H1 (cell line): ENCODE data around the gene STKLD1.

Experiments
- CTCF ChIP-seq, 3 experiments: IDR thresholded peaks; 1 replicate in 2 of 3; 2 replicates in 1 of 3; pipeline versions ENCODE4 v1.5.1 to v1.6.1; 2011; ENCODE audit warnings: low read length in 3 of 3, mild to moderate bottlenecking in 3 of 3, inconsistent platforms in 2 of 3, low read depth in 1 of 3, moderate library complexity in 1 of 3; ENCODE audit not compliant: insufficient read depth in 1 of 3; ENCODE audit errors: control extremely low read depth in 1 of 3
- GABPA ChIP-seq: IDR thresholded peaks from 2 replicates; pipeline ENCODE4 v1.6.1; 2011; ENCODE audit warnings: mild to moderate bottlenecking, low read length, moderate library complexity, borderline replicate concordance; ENCODE audit not compliant: insufficient read depth
- JUN ChIP-seq: IDR thresholded peaks from 2 replicates; pipeline ENCODE4 v1.6.1; 2011; ENCODE audit warnings: low read depth, mild to moderate bottlenecking, improper control_type of control experiment, low read length
- KDM1A ChIP-seq: fragments of 200-600, 300-600 bp; sonication (generic); IDR thresholded peaks from 2 replicates; pipeline ENCODE4 v1.7.1; 2016; ENCODE audit warnings: mild to moderate bottlenecking, low read length, borderline replicate concordance
- POLR2A ChIP-seq, 2 experiments: IDR thresholded peaks; 1 replicate in 1 of 2; 2 replicates in 1 of 2; pipeline ENCODE4 v1.6.1; 2011; ENCODE audit warnings: low read depth in 2 of 2, low read length in 2 of 2, mild to moderate bottlenecking in 2 of 2; ENCODE audit errors: control extremely low read depth in 1 of 2
- RFX5 ChIP-seq: IDR thresholded peaks from 2 replicates; pipeline ENCODE4 v1.6.1; 2011; ENCODE audit warnings: low read depth, low read length, improper control_type of control experiment, borderline replicate concordance
- SRF ChIP-seq: IDR thresholded peaks from 2 replicates; pipeline ENCODE4 v1.6.1; 2011; ENCODE audit warnings: mild to moderate bottlenecking, low read depth, low read length, moderate library complexity
- USF2 ChIP-seq: IDR thresholded peaks from 2 replicates; pipeline ENCODE4 v1.6.1; 2011; ENCODE audit warnings: low read length, improper control_type of control experiment

GRCh38 chr9:133427658-133428348 lies 51.6 kb downstream of the STKLD1 start:
- TF ChIP-seq CTCF (IDR thresholded peaks at IDR 0.05; ENCODE audit: control extremely low read depth in 1 of 3, insufficient read depth in 1 of 3, low read depth in 1 of 3, low read length in 3 of 3), result no peak
- TF ChIP-seq KDM1A, result no peak
- TF ChIP-seq RFX5, result no peak
- no peak for TF ChIP-seq USF2
- no peak for TF ChIP-seq JUN
- TF ChIP-seq GABPA, result no peak
- TF ChIP-seq SRF, result no peak
- TF ChIP-seq POLR2A (IDR thresholded peaks at IDR 0.05; ENCODE audit: control extremely low read depth in 1 of 2, low read depth in 2 of 2, low read length in 2 of 2), result no peak
